Transverse colon (tissue), 4 donors: Measurements from ENCODE around the gene KRT33B. TPM values are rescaled to one million over a fixed set of nuclear protein-coding genes. Genes with fewer than 3 reads are reported as not detected.

Experiments used
- DNase-seq: peaks from one replicate; pipeline ENCODE4 v3.0.0-alpha.2; 2019
- H3K27ac ChIP-seq, 4 donors: fragments of 200-600 bp; sonication (generic); 2 replicates each; pipeline ENCODE4 v1.5.1; 2016 to 2018; ENCODE audit warnings: inconsistent platforms in 4 of 4
- H3K27me3 ChIP-seq: fragments of 200-600 bp; sonication (generic); 2 replicates; pipeline ENCODE4 v1.5.1; 2017; ENCODE audit warnings: inconsistent platforms
- H3K36me3 ChIP-seq, 4 donors: fragments of 200-600 bp; sonication (generic); 2 replicates each; pipeline ENCODE4 v1.5.1; 2017 to 2019; ENCODE audit warnings: inconsistent platforms in 4 of 4
- H3K4me1 ChIP-seq, 4 donors: fragments of 200-600 bp; sonication (generic); 2 replicates each; pipeline ENCODE4 v1.5.1; 2017 to 2020; ENCODE audit warnings: inconsistent platforms in 4 of 4
- H3K4me3 ChIP-seq, 4 donors: fragments of 200-600 bp; sonication (generic); 1 replicate in 1 of 4; 2 replicates in 3 of 4; pipeline versions ENCODE4 v1.5.1 to v1.6.1; 2017 to 2019; ENCODE audit warnings: inconsistent platforms in 4 of 4
- H3K9me3 ChIP-seq, 2 donors: fragments of 200-600 bp; sonication (generic); 2 replicates each; pipeline ENCODE4 v1.5.1; 2017 to 2019; ENCODE audit warnings: inconsistent platforms in 2 of 2
- EP300 ChIP-seq: sonication (generic); formaldehyde crosslinking; IDR thresholded peaks from one replicate; pipeline ENCODE4 v1.6.1; 2017; ENCODE audit warnings: antibody characterized with exemption, low read depth
- POLR2A ChIP-seq: fragments of 450-650 bp; IDR thresholded peaks from one replicate; pipeline ENCODE4 v1.6.1; 2016; ENCODE audit warnings: antibody characterized with exemption, mild to moderate bottlenecking, moderate library complexity
- POLR2AphosphoS5 ChIP-seq, 3 donors: sonication (generic); formaldehyde crosslinking; IDR thresholded peaks; one replicate each; pipeline ENCODE4 v1.6.1; 2016; ENCODE audit warnings: antibody characterized with exemption in 3 of 3
- WGBS, 2 donors: methylation state at CpG; one replicate each; pipeline ENCODE4 v1.1.5; 2018; ENCODE audit warnings: low coverage in 1 of 2; 5-methylcytosine and 5-hydroxymethylcytosine counted together
- in situ Hi-C, 4 donors: fragments of 200-750 bp; cut with MboI; loops; one replicate each; pipeline versions ENCODE4 v1.15.0 to v1.15.1; 2017; ENCODE audit warnings: low sequenced_read_pairs in 3 of 4, low pct_ligation_motif_present in 1 of 4, low pct_unique_long_range_greater_than_20kb in 1 of 4
- intact Hi-C: fragments of 100-400 bp; cut with DNase I; formaldehyde crosslinking; loops from one replicate; pipeline ENCODE4 v1.15.1; 2023; ENCODE audit warnings: low total_unique reads
- total RNA-seq, 4 donors: library from RNA; depleted of rRNA; stranded (reverse); fragments of >200 nt; gene quantifications; one replicate each; pipeline ENCODE4 v1.1.0, GENCODE V29; 2016
- TF ChIP-seq, protein P1 (sequence below), 5 experiments: fragments of 200-600 bp in 3 of 5; fragments of 450-650 bp in 2 of 5; sonication (generic) in 3 of 5; IDR thresholded peaks; 1 replicate in 2 of 5; 2 replicates in 3 of 5; pipeline ENCODE4 v1.5.1; 2016 to 2017; ENCODE audit warnings: antibody characterized with exemption in 5 of 5, inconsistent platforms in 3 of 5, mild to moderate bottlenecking in 2 of 5, moderate library complexity in 1 of 5

Gene KRT33B
- total RNA-seq, 4 donors from 2014 or later = not detected

DNA sequence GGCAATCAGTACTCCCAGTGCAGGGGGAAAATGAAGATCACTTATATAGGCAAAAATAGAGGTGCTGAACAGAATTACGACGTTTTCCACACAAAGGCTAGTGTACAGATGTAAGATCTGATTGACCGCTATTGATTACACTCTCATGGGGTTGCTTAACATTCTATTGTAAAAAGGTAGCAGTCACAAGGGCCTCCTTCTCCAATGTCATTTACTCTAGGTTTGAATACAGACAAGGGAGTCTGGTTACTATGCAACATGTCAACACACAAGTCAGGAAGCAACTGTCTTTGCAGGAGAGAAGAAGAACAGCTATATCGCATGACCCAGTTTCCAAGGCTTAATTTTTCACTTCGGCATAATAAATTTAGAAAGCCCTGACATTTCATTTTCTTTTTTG, 46.9 kb upstream of the KRT33B start:
- Histone ChIP-seq H3K4me1 (no peaks in the 10 kb centered on the region), H3K27me3 (no peaks in the 10 kb centered on the region), H3K9me3 (no peaks in the 10 kb centered on the region), H3K4me3 (no peak overlapping the region), H3K27ac (no peak overlapping the region), H3K36me3 (no peaks in the 10 kb centered on the region)
- no peak for DNase-seq
- WGBS, 2 donors = 90 to 94% methylated on average over 5 of the region's 5 CpGs
- TF ChIP-seq POLR2A (no peak), EP300 (no peak), POLR2AphosphoS5 (IDR thresholded peaks at IDR 0.05) (no peak)
- TF ChIP-seq, protein P1, sequence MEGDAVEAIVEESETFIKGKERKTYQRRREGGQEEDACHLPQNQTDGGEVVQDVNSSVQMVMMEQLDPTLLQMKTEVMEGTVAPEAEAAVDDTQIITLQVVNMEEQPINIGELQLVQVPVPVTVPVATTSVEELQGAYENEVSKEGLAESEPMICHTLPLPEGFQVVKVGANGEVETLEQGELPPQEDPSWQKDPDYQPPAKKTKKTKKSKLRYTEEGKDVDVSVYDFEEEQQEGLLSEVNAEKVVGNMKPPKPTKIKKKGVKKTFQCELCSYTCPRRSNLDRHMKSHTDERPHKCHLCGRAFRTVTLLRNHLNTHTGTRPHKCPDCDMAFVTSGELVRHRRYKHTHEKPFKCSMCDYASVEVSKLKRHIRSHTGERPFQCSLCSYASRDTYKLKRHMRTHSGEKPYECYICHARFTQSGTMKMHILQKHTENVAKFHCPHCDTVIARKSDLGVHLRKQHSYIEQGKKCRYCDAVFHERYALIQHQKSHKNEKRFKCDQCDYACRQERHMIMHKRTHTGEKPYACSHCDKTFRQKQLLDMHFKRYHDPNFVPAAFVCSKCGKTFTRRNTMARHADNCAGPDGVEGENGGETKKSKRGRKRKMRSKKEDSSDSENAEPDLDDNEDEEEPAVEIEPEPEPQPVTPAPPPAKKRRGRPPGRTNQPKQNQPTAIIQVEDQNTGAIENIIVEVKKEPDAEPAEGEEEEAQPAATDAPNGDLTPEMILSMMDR (IDR thresholded peaks at IDR 0.05) = no peak
- in situ Hi-C loops = no loop called here
- intact Hi-C loops = no loop called here

DNA sequence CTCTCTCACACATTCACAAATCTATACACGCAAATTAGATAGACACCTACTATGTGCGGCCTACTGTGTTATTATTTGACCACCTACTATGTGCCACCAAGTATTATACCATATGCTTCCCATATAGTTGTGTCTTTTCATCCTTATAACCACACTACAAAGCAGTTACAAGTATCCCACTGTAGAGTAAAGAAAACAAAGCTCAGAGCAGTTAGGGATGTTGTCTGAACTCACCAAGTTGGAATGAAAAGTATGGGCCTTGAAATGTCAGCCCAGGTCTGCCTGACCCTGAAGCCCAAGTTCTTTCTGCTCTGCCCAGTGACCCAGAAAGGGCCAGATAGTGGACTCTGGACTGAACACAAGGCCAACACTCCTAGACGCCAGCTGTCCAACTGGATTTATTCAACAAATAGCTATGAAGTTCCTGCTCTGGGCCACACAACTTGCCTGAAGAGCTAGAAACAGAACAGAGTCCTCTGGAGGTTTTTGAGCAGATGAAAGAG, 46.3 kb upstream of the KRT33B start:
- Histone ChIP-seq H3K27me3 (no peaks in the 10 kb centered on the region), H3K36me3 (no peaks in the 10 kb centered on the region), H3K4me3 (no peak overlapping the region), H3K4me1 (no peaks in the 10 kb centered on the region), H3K27ac (no peak overlapping the region), H3K9me3 (no peaks in the 10 kb centered on the region)
- no peak for DNase-seq
- WGBS, 2 donors = 48 to 73% methylated on average over 2 to 3 of the region's 3 CpGs
- in situ Hi-C loops (no loop called here), intact Hi-C loops (no loop called here)
- TF ChIP-seq POLR2A (no peak), POLR2AphosphoS5 (IDR thresholded peaks at IDR 0.05) (no peak), EP300 (no peak)
- TF ChIP-seq, protein P1 (IDR thresholded peaks at IDR 0.05) = no peak

DNA sequence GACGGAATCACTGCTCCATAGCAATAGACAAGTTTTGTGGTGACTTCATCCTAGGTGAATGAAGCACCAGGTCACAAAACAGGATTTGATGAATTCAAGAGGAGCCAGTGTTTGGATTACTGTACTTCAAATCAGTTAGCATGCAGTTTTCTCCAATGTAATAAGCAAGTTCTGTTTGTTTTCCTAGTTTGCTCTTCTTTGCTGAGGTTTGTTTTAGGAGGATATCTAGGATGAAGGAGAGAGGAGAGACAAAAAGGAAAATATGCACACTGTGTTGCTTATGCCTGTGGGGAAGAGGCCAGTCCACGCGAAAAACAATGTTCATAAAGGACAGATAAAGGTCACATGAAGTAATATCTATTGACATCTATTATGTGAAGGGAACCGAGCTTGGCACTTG, 45.8 kb upstream of the KRT33B start:
- no peaks in the 10 kb centered on the region for H3K27me3 ChIP-seq
- no peaks in the 10 kb centered on the region for H3K9me3 ChIP-seq
- H3K27ac ChIP-seq = no peak overlapping the region
- intact Hi-C loops = no loop called here
- no peak overlapping the region for H3K4me3 ChIP-seq
- no peak for DNase-seq
- H3K4me1 ChIP-seq = no peaks in the 10 kb centered on the region
- no peaks in the 10 kb centered on the region for H3K36me3 ChIP-seq
- in situ Hi-C loops = no loop called here
- TF ChIP-seq, protein P1 (IDR thresholded peaks at IDR 0.05) = no peak
- no peak for TF ChIP-seq POLR2AphosphoS5 (IDR thresholded peaks at IDR 0.05)
- TF ChIP-seq EP300 = no peak
- TF ChIP-seq POLR2A = no peak
- WGBS, 2 donors = 72 to 81% methylated on average over 2 to 4 of the region's 4 CpGs

DNA sequence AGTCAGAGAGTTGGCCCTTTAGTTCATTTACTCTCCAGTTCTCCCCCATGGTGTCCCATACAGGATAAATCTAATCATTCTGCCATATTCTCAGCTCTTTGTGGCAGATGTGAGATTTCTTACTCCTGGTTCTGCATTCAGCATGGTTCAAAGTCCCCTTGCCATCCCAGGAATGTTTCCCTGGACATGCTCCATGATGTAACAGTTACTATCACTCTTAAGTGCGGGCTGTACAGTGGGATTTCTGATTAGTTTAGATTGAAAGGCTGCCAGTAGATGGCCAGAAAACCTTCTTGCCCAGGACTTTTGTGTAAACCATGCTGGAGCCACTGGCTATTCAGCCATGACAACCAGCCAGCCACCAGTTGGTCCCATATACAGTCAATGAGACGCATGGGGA, 44.4 kb upstream of the KRT33B start:
- in situ Hi-C loops = no loop called here
- no peaks in the 10 kb centered on the region for H3K27me3 ChIP-seq
- no peaks in the 10 kb centered on the region for H3K36me3 ChIP-seq
- H3K27ac ChIP-seq = no peak overlapping the region
- intact Hi-C loops = no loop called here
- 80 to 95% methylated on average over 1 to 2 of the region's 2 CpGs for WGBS, 2 donors
- TF ChIP-seq POLR2A (no peak), POLR2AphosphoS5 (IDR thresholded peaks at IDR 0.05) (no peak), EP300 (no peak)
- TF ChIP-seq, protein P1 (IDR thresholded peaks at IDR 0.05) = no peak
- DNase-seq = no peak
- no peaks in the 10 kb centered on the region for H3K9me3 ChIP-seq
- no peaks in the 10 kb centered on the region for H3K4me1 ChIP-seq
- H3K4me3 ChIP-seq = no peak overlapping the region
